Measurements from ENCODE around the gene CBFA2T3.
"Not testable (repeated sequence)": the region's sequence is repeated elsewhere in the genome, so short reads cannot be mapped to it uniquely, and the experiment has no call there.

CBFA2T3 gene

GRCh38 chr16:88977018-88977811 is at the start of gene CBFA2T3:
CBFA2T3 (minus strand) TSS chr16:88977207; CDS start chr16:88976807, 400 bp downstream.
- in situ Hi-C loops (cut with HindIII; ENCODE audit: low sequenced_read_pairs) = no loop called here

GRCh38 chr16:89026121-89026612 is 49.2 kb upstream of the CBFA2T3 start:
- in situ Hi-C loops (cut with HindIII; ENCODE audit: low sequenced_read_pairs) = loop anchor here (10.0 kb wide), 1 partner anchor 119 kb away; no protein-coding TSS in a partner anchor

GRCh38 chr16:89025636-89026035 is 48.6 kb upstream of the CBFA2T3 start:
- in situ Hi-C loops (cut with HindIII; ENCODE audit: low sequenced_read_pairs) = loop anchor here (10.0 kb wide), 1 partner anchor 119 kb away; no protein-coding TSS in a partner anchor

GRCh38 chr16:89024546-89025060 is 47.6 kb upstream of the CBFA2T3 start:
- in situ Hi-C loops (cut with HindIII; ENCODE audit: low sequenced_read_pairs) = loop anchor here (10.0 kb wide), 1 partner anchor 120 kb away; no protein-coding TSS in a partner anchor

- in situ Hi-C loops (cut with HindIII; ENCODE audit: low sequenced_read_pairs) = loop anchor here (10.0 kb wide), 1 partner anchor 121 kb away; no protein-coding TSS in a partner anchor
Observed at GRCh38 chr16:89023621-89024511, 46.9 kb upstream of the CBFA2T3 start.

GRCh38 chr16:89023151-89023551 is 46.1 kb upstream of the CBFA2T3 start:
- in situ Hi-C loops (cut with HindIII; ENCODE audit: low sequenced_read_pairs) = loop anchor here (10.0 kb wide), 1 partner anchor 122 kb away; no protein-coding TSS in a partner anchor

- in situ Hi-C loops (cut with HindIII; ENCODE audit: low sequenced_read_pairs) = loop anchor here (10.0 kb wide), 1 partner anchor 123 kb away; no protein-coding TSS in a partner anchor
Observed at GRCh38 chr16:89022051-89022836, 45.2 kb upstream of the CBFA2T3 start.

- in situ Hi-C loops (cut with HindIII; ENCODE audit: low sequenced_read_pairs) = loop anchor here (10.0 kb wide), 1 partner anchor 124 kb away; no protein-coding TSS in a partner anchor
Observed at GRCh38 chr16:89020925-89021595, 44.1 kb upstream of the CBFA2T3 start.

- in situ Hi-C loops (cut with HindIII; ENCODE audit: low sequenced_read_pairs) = loop anchor here (10.0 kb wide), 1 partner anchor 125 kb away; no protein-coding TSS in a partner anchor
Observed at GRCh38 chr16:89020068-89020924, 43.3 kb upstream of the CBFA2T3 start.

GRCh38 chr16:89019511-89019910 is 42.5 kb upstream of the CBFA2T3 start:
- in situ Hi-C loops (cut with HindIII; ENCODE audit: low sequenced_read_pairs) = no loop called here

GRCh38 chr16:89018282-89019158 is 41.5 kb upstream of the CBFA2T3 start:
- in situ Hi-C loops (cut with HindIII; ENCODE audit: low sequenced_read_pairs) = no loop called here

- in situ Hi-C loops (cut with HindIII; ENCODE audit: low sequenced_read_pairs) = no loop called here
Observed at GRCh38 chr16:89017543-89018281, 40.7 kb upstream of the CBFA2T3 start.

GRCh38 chr16:89016561-89016960 is 39.6 kb upstream of the CBFA2T3 start:
- in situ Hi-C loops (cut with HindIII; ENCODE audit: low sequenced_read_pairs) = not testable (repeated sequence)

GRCh38 chr16:89015271-89015859 is 38.4 kb upstream of the CBFA2T3 start:
- in situ Hi-C loops (cut with HindIII; ENCODE audit: low sequenced_read_pairs) = no loop called here

GRCh38 chr16:89014403-89015230 is 37.6 kb upstream of the CBFA2T3 start:
- in situ Hi-C loops (cut with HindIII; ENCODE audit: low sequenced_read_pairs) = no loop called here

All from endothelial cell of hepatic sinusoid (primary cell).